ENCODE measurements around the gene NHLRC3. TPM values are rescaled to one million over a fixed set of nuclear protein-coding genes. Genes with fewer than 3 reads are reported as not detected.

The NHLRC3 gene
- total RNA-seq, 2 donors from 2014 or later: 27.1 to 30.3 TPM

DNA sequence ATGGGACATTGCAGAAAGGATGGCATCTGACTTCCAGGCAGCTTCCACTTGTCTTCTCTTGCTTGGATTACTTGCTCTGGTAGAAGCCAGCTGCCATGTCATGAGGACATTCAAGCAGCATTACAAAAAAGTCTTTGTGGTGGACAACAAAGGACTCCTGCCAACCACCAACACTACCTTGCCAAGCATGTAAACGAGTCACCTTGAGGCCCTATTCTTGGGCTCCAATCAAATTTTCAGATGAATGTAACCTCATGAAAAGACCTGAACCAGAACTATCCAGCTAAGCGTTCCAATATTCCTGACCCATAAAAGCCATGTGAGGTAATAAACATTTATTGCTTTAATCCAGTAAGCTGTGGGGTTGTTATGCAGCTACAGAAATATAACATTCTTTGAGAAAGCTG is 12.8 kb upstream of the NHLRC3 start:
- ATAC-seq (replicated peaks in 1 of 2) (no peak), DNase-seq (no peak)
- no peaks in the 10 kb centered on the region for H3K9me3 Mint-ChIP-seq
- no peak overlapping the region for H3K4me3 Mint-ChIP-seq
- no peaks in the 10 kb centered on the region for H3K27me3 Mint-ChIP-seq (ENCODE audit: low read depth)
- no peak overlapping the region for H3K27ac Mint-ChIP-seq
- peaks cover 3 to 34% of the 10 kb centered on the region in 2 donors for H3K36me3 Mint-ChIP-seq (ENCODE audit: insufficient read depth in 2 of 2)
- H3K4me1 Mint-ChIP-seq (ENCODE audit: low read depth): no peaks in the 10 kb centered on the region

DNA sequence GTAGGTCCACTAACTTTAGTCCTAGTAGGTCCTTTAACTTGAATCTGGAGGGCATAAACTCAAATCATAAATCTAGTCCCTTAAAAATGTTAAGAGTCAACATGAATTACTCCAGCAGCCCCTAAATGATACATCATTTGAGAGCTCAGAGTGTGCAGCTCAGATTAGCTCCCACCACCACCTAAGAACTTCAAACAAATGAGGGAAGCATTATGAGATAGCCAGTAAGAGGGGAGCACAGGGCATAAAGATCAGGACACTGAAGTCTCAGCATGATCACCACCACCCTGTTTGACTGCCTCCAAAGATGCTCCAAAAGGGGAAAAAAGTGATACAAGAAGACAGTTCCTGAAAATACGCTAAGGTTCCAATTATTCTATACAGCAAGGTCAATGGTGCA is 6.1 kb upstream of the NHLRC3 start:
- no peak overlapping the region for H3K4me3 Mint-ChIP-seq
- ATAC-seq (replicated peaks in 1 of 2) (no peak), DNase-seq (no peak)
- H3K9me3 Mint-ChIP-seq: no peaks in the 10 kb centered on the region
- peaks cover 9 to 28% of the 10 kb centered on the region in 2 donors for H3K36me3 Mint-ChIP-seq (ENCODE audit: insufficient read depth in 2 of 2)
- peak overlapping the region; percentile 31 for H3K27ac Mint-ChIP-seq
- no peaks in the 10 kb centered on the region for H3K27me3 Mint-ChIP-seq (ENCODE audit: low read depth)
- peaks cover 36% of the 10 kb centered on the region for H3K4me1 Mint-ChIP-seq (ENCODE audit: low read depth)

DNA sequence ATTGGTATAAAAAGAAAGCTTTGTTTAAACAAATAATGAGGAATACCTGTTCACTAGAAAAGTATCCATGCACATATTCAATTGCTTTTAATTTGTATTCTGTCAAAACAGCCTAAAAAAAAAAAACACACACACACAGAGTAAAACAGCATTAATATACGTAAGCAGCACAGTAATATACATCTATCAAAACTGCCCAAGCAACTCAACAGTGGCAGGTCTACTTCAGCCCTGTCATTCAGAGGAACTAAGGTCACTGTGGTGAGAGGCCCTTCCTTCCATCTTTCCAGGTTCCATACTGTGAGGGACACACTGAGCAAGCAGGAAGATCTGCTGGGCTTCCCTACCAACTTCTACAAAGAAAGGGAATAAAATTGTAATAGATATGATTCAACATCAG is 4.2 kb upstream of the NHLRC3 start:
- no peaks in the 10 kb centered on the region for H3K9me3 Mint-ChIP-seq
- H3K4me3 Mint-ChIP-seq: peak overlapping the region; percentile 54 to 95
- H3K4me1 Mint-ChIP-seq (ENCODE audit: low read depth): peaks cover 36% of the 10 kb centered on the region
- ATAC-seq (replicated peaks in 1 of 2) (no peak), DNase-seq (no peak)
- H3K36me3 Mint-ChIP-seq (ENCODE audit: insufficient read depth in 2 of 2): peaks cover 7 to 18% of the 10 kb centered on the region in 2 donors
- H3K27ac Mint-ChIP-seq: no peak overlapping the region
- H3K27me3 Mint-ChIP-seq (ENCODE audit: low read depth): no peaks in the 10 kb centered on the region

DNA sequence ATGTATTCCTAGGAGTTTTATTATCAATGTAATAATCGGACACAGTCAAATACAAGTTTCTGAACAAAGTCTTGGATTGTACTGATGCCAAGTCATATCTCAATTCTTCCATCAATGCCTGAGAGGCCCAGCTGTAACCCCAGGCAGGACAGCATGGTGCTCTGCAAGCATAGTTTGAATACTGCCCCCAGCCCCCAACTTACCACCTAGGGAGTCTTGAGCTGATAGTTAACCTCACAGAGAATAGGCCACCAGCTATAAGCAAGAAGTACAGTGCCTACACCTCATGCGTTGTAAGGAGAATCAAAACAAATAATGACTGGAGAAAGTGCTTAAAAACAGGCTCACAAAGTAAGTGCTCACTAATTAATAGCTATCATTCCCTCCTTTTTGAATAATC is 3.1 kb upstream of the NHLRC3 start:
- no peak for DNase-seq
- H3K4me3 Mint-ChIP-seq: peak overlapping the region; percentile 87 to 95
- no peak for ATAC-seq (replicated peaks in 1 of 2)
- H3K36me3 Mint-ChIP-seq (ENCODE audit: insufficient read depth in 2 of 2): peaks cover 7 to 18% of the 10 kb centered on the region in 2 donors
- H3K27me3 Mint-ChIP-seq (ENCODE audit: low read depth): no peaks in the 10 kb centered on the region
- no peaks in the 10 kb centered on the region for H3K9me3 Mint-ChIP-seq
- H3K27ac Mint-ChIP-seq: peak overlapping the region; percentile 99
- peaks cover 47% of the 10 kb centered on the region for H3K4me1 Mint-ChIP-seq (ENCODE audit: low read depth)

DNA sequence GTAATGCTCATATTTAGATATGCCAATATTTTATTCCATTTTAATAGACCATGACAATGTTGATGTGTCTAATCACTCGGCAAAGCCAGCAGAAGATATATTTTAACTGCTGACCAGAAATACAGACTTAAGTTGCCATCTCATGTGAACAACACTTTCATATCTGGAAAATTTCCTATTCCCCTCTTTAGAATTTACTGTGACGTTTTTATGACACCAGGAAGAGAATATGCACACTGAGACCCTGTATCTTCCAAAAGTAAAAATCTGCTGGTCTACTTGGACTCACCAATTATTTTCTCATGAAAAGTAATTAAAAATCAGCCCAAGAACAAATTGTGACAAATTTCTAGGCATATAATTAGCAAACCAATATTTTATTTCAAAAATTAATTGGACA is 2.5 kb upstream of the NHLRC3 start:
- Mint-ChIP-seq H3K27me3 (ENCODE audit: low read depth) (no peaks in the 10 kb centered on the region), H3K9me3 (no peaks in the 10 kb centered on the region), H3K4me3 (peak overlapping the region; percentile 87 to 95), H3K4me1 (ENCODE audit: low read depth) (peaks cover 53% of the 10 kb centered on the region), H3K27ac (peak overlapping the region; percentile 99), H3K36me3 (ENCODE audit: insufficient read depth in 2 of 2) (peaks cover 7 to 22% of the 10 kb centered on the region in 2 donors)
- DNase-seq: no peak
- ATAC-seq (replicated peaks in 1 of 2): no peak

DNA sequence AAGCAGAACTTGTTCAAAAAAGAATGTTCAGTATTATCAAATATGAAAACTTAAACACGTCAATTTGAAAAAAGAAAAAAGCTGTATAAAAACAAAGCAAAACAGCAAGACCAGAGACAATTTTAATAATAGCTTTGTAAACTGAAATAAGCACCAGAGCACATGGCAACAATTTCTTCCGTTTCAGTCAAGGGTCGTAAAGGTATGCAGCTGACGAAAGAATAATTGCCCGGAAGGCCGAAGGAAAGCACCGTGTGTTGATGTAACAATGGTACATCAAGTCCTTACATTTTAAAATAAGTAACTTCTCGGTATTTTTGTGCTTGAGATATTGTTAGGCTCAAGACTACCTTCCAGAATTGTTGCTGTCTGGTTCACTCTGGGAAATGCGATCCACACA is 2.0 kb upstream of the NHLRC3 start:
- Mint-ChIP-seq H3K4me3 (peak overlapping the region; percentile 87 to 95), H3K27ac (peak overlapping the region; percentile 99), H3K9me3 (no peaks in the 10 kb centered on the region), H3K36me3 (ENCODE audit: insufficient read depth in 2 of 2) (peaks cover 7 to 23% of the 10 kb centered on the region in 2 donors), H3K27me3 (ENCODE audit: low read depth) (no peaks in the 10 kb centered on the region), H3K4me1 (ENCODE audit: low read depth) (peaks cover 58% of the 10 kb centered on the region)
- ATAC-seq (replicated peaks in 1 of 2) (no peak), DNase-seq (peak; percentile 19 to 26)

DNA sequence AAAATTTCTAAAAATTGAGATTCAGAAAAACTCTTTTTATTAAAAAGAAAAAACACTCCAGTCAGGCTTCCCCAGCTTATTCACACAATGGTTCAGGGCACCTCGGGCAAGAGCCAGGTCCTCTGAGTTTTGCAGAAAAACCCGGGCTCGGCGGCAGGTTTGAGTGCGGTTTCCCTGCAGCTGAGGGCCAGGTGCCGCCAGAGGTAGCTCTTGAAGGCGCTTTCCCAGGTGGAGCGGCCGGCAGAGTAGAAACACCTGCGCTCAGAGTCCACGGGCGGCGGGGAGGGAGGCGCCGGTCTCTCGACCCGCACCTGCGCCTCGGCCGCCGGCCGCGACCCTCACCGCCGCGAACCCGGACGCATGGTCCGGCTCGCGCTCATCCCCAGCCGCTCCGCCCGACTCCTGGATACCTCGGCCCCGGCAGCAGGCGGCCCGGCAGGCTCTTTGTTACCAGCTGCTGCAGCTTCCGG is 811 bp upstream of the NHLRC3 start:
- Mint-ChIP-seq H3K9me3 (no peaks in the 10 kb centered on the region), H3K27ac (peak overlapping the region; percentile 99), H3K4me3 (peak overlapping the region; percentile 87 to 95), H3K4me1 (ENCODE audit: low read depth) (peaks cover 61% of the 10 kb centered on the region), H3K27me3 (ENCODE audit: low read depth) (no peaks in the 10 kb centered on the region), H3K36me3 (ENCODE audit: insufficient read depth in 2 of 2) (peaks cover 5 to 23% of the 10 kb centered on the region in 2 donors)
- DNase-seq: no peak
- ATAC-seq (replicated peaks in 1 of 2): peak in 1 of 2 donors; percentile 14

DNA sequence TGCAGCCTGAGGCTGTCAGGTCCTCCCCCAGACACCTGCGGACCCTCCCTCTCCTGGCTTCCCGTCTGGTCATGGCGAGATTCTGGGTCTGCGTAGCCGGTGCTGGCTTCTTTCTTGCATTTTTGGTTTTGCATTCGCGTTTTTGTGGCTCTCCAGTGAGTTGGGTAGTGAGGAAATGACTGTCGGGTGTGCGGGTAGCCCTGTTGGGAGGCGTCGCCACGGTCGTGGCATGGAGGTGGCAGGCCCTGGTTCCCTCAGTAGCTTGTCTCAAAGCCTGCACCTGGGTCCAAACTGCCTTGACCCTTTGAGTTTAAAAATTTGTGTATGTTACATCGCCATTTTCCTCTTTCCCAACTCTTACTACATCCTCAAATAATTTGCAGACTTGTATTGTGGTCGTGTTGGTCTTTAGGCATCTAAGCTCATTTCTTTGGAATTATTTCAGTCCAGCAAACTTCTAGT is 344 bp downstream of the NHLRC3 start:
- Mint-ChIP-seq H3K27ac (peak overlapping the region; percentile 93), H3K4me1 (ENCODE audit: low read depth) (peaks cover 53% of the 10 kb centered on the region), H3K4me3 (peak overlapping the region; percentile 87 to 95), H3K9me3 (no peaks in the 10 kb centered on the region), H3K27me3 (ENCODE audit: low read depth) (no peaks in the 10 kb centered on the region), H3K36me3 (ENCODE audit: insufficient read depth in 2 of 2) (peaks cover 5 to 24% of the 10 kb centered on the region in 2 donors)
- DNase-seq (peak; percentile 82 to 84), ATAC-seq (replicated peaks in 1 of 2) (peak; percentile 75 to 77)

DNA sequence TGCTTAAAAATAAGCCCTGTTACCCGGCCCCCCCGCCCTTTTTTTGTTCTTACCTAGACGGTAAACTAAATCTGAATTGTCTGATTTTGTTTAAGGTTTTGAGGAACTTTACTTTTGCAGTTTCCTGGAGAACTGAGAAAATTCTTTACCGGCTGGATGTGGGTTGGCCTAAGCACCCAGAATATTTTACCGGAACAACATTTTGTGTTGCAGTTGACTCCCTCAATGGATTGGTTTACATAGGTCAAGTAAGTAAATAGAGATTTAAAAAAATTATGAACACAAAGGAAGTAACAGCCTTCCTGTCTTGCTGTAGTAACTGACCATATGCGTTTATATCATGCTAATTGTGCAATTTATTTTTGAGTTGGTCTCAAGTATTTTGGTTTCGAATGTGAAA is 785 bp downstream of the NHLRC3 start:
- no peaks in the 10 kb centered on the region for H3K9me3 Mint-ChIP-seq
- ATAC-seq (replicated peaks in 1 of 2) (no peak), DNase-seq (no peak)
- peak overlapping the region; percentile 93 for H3K27ac Mint-ChIP-seq
- peaks cover 5 to 25% of the 10 kb centered on the region in 2 donors for H3K36me3 Mint-ChIP-seq (ENCODE audit: insufficient read depth in 2 of 2)
- no peaks in the 10 kb centered on the region for H3K27me3 Mint-ChIP-seq (ENCODE audit: low read depth)
- peak overlapping the region; percentile 87 to 95 for H3K4me3 Mint-ChIP-seq
- peaks cover 49% of the 10 kb centered on the region for H3K4me1 Mint-ChIP-seq (ENCODE audit: low read depth)

DNA sequence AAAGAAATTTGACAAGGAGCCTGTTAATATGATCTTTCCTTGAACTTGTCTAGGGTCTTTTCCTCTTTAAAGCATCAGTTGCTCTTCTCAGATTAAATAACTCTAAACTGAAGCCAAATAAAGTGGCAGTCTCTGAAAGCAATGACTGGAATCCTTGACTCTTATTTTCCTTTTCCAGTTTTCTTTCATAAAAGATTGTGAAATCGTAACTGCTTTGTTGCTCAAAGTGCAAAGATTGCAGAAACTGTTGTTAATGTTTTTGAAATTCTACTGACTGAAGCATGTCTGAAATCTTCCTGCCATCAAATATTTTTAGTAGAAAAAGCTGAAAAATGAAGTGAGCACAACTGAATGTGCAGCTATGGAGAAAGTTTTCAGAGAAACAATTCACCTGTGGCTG is 1.9 kb downstream of the NHLRC3 start:
- Mint-ChIP-seq H3K4me1 (ENCODE audit: low read depth) (peaks cover 37% of the 10 kb centered on the region), H3K9me3 (no peaks in the 10 kb centered on the region), H3K36me3 (ENCODE audit: insufficient read depth in 2 of 2) (peaks cover 5 to 27% of the 10 kb centered on the region in 2 donors), H3K27me3 (ENCODE audit: low read depth) (no peaks in the 10 kb centered on the region), H3K27ac (no peak overlapping the region), H3K4me3 (peak overlapping the region; percentile 74 to 87)
- DNase-seq (no peak), ATAC-seq (replicated peaks in 1 of 2) (no peak)

DNA sequence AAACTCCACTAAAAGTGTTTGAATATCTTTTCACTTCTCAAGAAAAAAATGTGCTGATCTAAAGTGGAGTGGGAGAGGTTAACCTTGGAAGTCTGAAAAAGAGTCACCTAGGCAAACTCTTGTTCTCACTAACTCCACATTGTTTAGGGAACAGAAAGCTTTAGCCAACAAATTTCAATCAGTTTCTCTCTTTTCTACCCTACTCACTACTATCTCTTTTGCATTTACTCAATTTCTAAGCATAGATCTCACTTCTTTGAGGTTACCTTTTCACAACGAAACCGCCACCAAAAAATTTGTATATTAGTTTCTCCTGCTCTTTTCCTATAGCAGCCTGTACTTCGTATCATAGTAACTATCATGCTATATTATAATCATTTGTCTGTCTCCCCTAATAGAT is 6.3 kb downstream of the NHLRC3 start:
- Mint-ChIP-seq H3K4me1 (ENCODE audit: low read depth) (peaks cover 25% of the 10 kb centered on the region), H3K27me3 (ENCODE audit: low read depth) (no peaks in the 10 kb centered on the region), H3K9me3 (no peaks in the 10 kb centered on the region), H3K36me3 (ENCODE audit: insufficient read depth in 2 of 2) (peaks cover 0 to 19% of the 10 kb centered on the region in 2 donors), H3K27ac (peak overlapping the region; percentile 84), H3K4me3 (no peak overlapping the region)
- no peak for ATAC-seq (replicated peaks in 1 of 2)
- DNase-seq: no peak

DNA sequence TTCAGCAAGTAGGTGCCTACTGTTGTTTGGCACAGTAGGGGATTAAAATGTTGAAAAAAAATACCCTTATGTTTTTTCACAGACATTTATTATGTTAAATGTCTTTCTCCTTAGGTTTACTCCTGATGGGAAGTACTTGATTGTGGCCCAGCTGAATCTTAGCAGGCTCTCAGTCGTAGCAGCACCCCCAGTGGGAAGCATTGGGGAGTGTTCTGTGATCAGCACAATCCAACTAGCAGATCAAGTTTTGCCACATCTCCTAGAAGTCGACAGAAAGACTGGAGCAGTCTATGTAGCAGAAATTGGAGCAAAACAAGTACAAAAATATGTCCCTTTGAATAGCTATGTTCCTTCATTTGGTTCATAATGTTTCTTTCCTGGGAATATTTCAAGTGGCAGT is 9.3 kb downstream of the NHLRC3 start:
- Mint-ChIP-seq H3K27me3 (ENCODE audit: low read depth) (no peaks in the 10 kb centered on the region), H3K27ac (no peak overlapping the region), H3K4me3 (no peak overlapping the region), H3K4me1 (ENCODE audit: low read depth) (no peaks in the 10 kb centered on the region), H3K9me3 (no peaks in the 10 kb centered on the region), H3K36me3 (ENCODE audit: insufficient read depth in 2 of 2) (peaks cover 0 to 13% of the 10 kb centered on the region in 2 donors)
- no peak for DNase-seq
- ATAC-seq (replicated peaks in 1 of 2): no peak

DNA sequence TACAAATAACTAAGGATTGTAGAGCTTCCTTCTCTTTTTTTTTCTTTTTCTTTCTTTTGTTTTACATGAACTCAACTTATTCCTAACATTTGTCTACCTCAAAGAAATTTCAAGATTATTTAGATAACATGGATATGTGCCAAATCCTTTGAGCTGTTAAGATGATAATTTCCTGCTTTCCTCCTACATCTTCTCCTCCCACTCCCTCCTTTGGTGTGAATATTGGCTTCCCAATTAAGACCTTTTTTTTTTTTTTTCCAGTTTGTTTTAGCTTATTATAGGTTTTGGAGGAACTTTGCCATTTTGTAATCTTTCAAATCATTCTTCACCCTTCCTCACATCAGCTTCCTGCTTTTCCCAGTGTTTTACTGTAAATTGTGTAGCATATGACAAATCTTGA is 10.6 kb downstream of the NHLRC3 start:
- H3K27me3 Mint-ChIP-seq (ENCODE audit: low read depth): no peaks in the 10 kb centered on the region
- no peaks in the 10 kb centered on the region for H3K9me3 Mint-ChIP-seq
- H3K27ac Mint-ChIP-seq: no peak overlapping the region
- no peak overlapping the region for H3K4me3 Mint-ChIP-seq
- ATAC-seq (replicated peaks in 1 of 2): no peak
- no peak for DNase-seq
- no peaks in the 10 kb centered on the region for H3K4me1 Mint-ChIP-seq (ENCODE audit: low read depth)
- peaks cover 0 to 11% of the 10 kb centered on the region in 2 donors for H3K36me3 Mint-ChIP-seq (ENCODE audit: insufficient read depth in 2 of 2)

DNA sequence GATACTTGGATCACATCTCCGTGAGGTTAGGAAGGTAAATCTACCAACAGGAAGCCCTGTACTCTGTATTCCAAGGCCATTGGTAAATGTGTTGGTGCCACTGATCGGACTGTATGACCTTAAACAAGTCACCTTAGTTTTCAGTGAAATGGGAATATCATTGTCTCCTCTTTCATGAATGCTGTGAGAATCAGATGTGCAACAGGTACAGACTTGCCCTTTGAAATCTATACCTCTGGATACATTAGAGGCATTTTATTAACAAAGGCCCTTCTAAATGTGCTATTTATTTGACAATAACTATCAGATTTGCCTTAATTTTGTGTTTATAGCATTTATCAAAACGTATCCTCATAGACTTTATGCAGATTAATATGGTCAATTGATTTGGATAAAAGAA is 11.0 kb downstream of the NHLRC3 start:
- Mint-ChIP-seq H3K36me3 (ENCODE audit: insufficient read depth in 2 of 2) (peaks cover 0 to 11% of the 10 kb centered on the region in 2 donors), H3K27ac (no peak overlapping the region), H3K4me1 (ENCODE audit: low read depth) (no peaks in the 10 kb centered on the region), H3K9me3 (no peaks in the 10 kb centered on the region), H3K4me3 (no peak overlapping the region), H3K27me3 (ENCODE audit: low read depth) (no peaks in the 10 kb centered on the region)
- ATAC-seq (replicated peaks in 1 of 2) (no peak), DNase-seq (no peak)

All from activated T-cell treated with anti-CD3 and anti-CD28 coated beads, Interleukin-2, amount 50 U/mL, for 72 hours (primary cell).